ENCODE results near the gene PRDM16. TPM values are rescaled to one million over a fixed set of nuclear protein-coding genes. Genes with fewer than 3 reads are reported as not detected.

PRDM16 gene
- total RNA-seq, 1 experiment from 2014 or later = 0.04 TPM

DNA sequence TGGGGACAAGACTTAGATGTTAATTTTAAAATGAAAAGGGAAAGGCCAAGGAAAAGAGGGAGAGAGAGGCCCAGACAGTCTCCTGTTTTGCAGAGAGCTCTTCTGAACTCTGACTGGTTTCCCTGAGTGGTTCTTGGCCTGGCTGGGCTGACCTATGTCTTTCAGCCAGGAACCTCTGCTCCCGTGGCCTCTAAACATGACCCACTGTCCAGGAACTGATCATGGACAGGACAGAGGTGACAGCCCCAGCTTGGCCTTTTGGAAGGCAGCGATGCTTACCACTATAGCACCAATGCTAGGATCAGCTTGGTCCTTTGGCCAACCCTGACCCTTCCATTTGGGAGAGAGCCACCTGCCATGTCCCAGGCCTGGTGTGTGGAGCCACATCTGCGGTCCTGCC lies 55.2 kb downstream of the PRDM16 start:
- no peaks in the 10 kb centered on the region for H4K20me1 ChIP-seq (ENCODE audit: low read length)
- TF ChIP-seq, protein P1, sequence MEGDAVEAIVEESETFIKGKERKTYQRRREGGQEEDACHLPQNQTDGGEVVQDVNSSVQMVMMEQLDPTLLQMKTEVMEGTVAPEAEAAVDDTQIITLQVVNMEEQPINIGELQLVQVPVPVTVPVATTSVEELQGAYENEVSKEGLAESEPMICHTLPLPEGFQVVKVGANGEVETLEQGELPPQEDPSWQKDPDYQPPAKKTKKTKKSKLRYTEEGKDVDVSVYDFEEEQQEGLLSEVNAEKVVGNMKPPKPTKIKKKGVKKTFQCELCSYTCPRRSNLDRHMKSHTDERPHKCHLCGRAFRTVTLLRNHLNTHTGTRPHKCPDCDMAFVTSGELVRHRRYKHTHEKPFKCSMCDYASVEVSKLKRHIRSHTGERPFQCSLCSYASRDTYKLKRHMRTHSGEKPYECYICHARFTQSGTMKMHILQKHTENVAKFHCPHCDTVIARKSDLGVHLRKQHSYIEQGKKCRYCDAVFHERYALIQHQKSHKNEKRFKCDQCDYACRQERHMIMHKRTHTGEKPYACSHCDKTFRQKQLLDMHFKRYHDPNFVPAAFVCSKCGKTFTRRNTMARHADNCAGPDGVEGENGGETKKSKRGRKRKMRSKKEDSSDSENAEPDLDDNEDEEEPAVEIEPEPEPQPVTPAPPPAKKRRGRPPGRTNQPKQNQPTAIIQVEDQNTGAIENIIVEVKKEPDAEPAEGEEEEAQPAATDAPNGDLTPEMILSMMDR (conservative IDR thresholded peaks at IDR 0.05; ENCODE audit: low read depth, low read length) = no peak
- TF ChIP-seq EZH2 (IDR thresholded peaks at IDR 0.05; ENCODE audit: low read length, unreplicated experiment) (no peak), EZH2phosphoT487 (IDR thresholded peaks at IDR 0.05; ENCODE audit: borderline replicate concordance, low read length) (no peak)
- peaks cover 100% of the 10 kb centered on the region for H3K27me3 ChIP-seq (ENCODE audit: low read length)

GRCh38 chr1:3125078-3125477 lies 56.1 kb downstream of the PRDM16 start:
- DNase-seq (no peak), ATAC-seq (no peak)
- Histone ChIP-seq H3K9me3 (ENCODE audit: low read length) (no peaks in the 10 kb centered on the region), H4K20me1 (ENCODE audit: low read length) (no peaks in the 10 kb centered on the region), H3K4me1 (ENCODE audit: insufficient read depth, low read length) (no peaks in the 10 kb centered on the region), H3K27ac (ENCODE audit: low read length) (no peak overlapping the region), H3K9ac (ENCODE audit: low read length) (no peak overlapping the region), H3F3A (ENCODE audit: low read length, unreplicated experiment) (no peaks in the 10 kb centered on the region), H2AFZ (ENCODE audit: low read length) (no peak overlapping the region), H3K79me2 (ENCODE audit: low read length) (no peaks in the 10 kb centered on the region), H3K9me2 (replicated peaks; ENCODE audit: low read length) (no peaks in the 10 kb centered on the region), H3K4me2 (ENCODE audit: low read length) (no peak overlapping the region), H3K27me3 (ENCODE audit: low read length) (peaks cover 100% of the 10 kb centered on the region), H3K36me3 (ENCODE audit: low read depth, low read length) (no peaks in the 10 kb centered on the region), H3K4me3 (ENCODE audit: low read length) (no peak overlapping the region)
- intact Hi-C loops (cut with micrococcal nuclease) = no loop called here
- TF ChIP-seq EZH2phosphoT487 (IDR thresholded peaks at IDR 0.05; ENCODE audit: borderline replicate concordance, low read length) (no peak), EZH2 (IDR thresholded peaks at IDR 0.05; ENCODE audit: low read length, unreplicated experiment) (no peak)
- TF ChIP-seq, protein P1 (conservative IDR thresholded peaks at IDR 0.05; ENCODE audit: low read depth, low read length) = no peak
- ChIA-PET CTCF (no interaction called here), POLR2A (ENCODE audit: unreplicated experiment) (no interaction called here)
- BruUV-seq (replicated peaks) = no TSS peak

More for the DNA sequence above, 55.2 kb downstream of the PRDM16 start:
- Histone ChIP-seq H3K27ac (ENCODE audit: low read length) (no peak overlapping the region), H3K79me2 (ENCODE audit: low read length) (no peaks in the 10 kb centered on the region), H2AFZ (ENCODE audit: low read length) (no peak overlapping the region), H3K4me1 (ENCODE audit: insufficient read depth, low read length) (no peaks in the 10 kb centered on the region), H3K4me3 (ENCODE audit: low read length) (no peak overlapping the region), H3K9me2 (replicated peaks; ENCODE audit: low read length) (no peaks in the 10 kb centered on the region), H3K9ac (ENCODE audit: low read length) (no peak overlapping the region), H3K36me3 (ENCODE audit: low read depth, low read length) (no peaks in the 10 kb centered on the region), H3F3A (ENCODE audit: low read length, unreplicated experiment) (no peaks in the 10 kb centered on the region), H3K9me3 (ENCODE audit: low read length) (no peaks in the 10 kb centered on the region), H3K4me2 (ENCODE audit: low read length) (no peak overlapping the region)
- POLR2A ChIA-PET (ENCODE audit: unreplicated experiment) = no interaction called here
- ATAC-seq (no peak), DNase-seq (no peak)
- CTCF ChIA-PET = no interaction called here
- intact Hi-C loops (cut with micrococcal nuclease) = no loop called here
- BruUV-seq (replicated peaks) = no TSS peak

DNA sequence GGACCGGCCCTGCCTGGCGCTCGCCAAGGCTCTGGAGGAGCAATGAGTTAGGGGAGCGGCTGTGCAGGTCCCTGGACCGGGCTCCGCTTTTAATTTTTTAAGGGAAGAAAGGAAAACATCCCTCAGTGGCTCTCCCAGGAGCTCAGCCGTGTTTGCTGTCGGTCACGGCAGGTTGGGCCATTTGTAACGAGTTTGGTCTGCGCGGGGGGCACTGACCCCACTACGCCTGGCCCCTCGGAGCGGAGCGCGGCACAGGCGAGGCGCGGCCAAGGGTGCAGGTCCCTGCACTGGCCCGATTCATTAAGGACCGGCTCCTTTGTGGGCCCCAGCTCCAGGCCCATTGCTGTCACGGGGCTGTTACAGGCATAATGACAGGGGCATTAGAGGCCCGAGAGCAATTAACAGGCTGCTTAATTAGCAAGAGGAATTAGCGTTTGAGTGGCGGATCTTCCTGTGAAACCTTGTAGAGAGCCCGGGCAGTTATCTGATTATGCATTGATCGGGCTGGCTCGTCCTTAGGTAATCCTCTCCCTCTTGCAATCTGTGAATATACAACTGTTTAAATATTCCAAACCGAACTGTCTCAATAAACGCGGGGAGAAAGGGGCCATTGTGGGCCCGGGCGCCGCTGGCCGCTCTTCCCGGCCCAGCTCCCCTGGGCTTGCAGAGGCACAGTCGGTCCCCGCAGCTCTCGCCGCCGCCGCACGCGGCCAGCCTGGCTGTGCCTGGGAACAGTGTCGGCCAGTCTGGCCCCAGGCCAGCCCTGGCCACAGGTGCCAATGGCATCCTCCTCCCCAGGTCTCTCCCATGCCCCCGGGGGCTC lies 56.8 kb downstream of the PRDM16 start:
- H3K36me3 ChIP-seq (ENCODE audit: low read depth, low read length) = no peaks in the 10 kb centered on the region
- peaks cover 100% of the 10 kb centered on the region for H3K27me3 ChIP-seq (ENCODE audit: low read length)
- no peak overlapping the region for H3K4me2 ChIP-seq (ENCODE audit: low read length)
- no peaks in the 10 kb centered on the region for H3F3A ChIP-seq (ENCODE audit: low read length, unreplicated experiment)
- POLR2A ChIA-PET (ENCODE audit: unreplicated experiment) = no interaction called here
- intact Hi-C loops (cut with micrococcal nuclease) = no loop called here
- H3K9me3 ChIP-seq (ENCODE audit: low read length) = no peaks in the 10 kb centered on the region
- no TSS peak for BruUV-seq (replicated peaks)
- no peak overlapping the region for H3K9ac ChIP-seq (ENCODE audit: low read length)
- no peak for DNase-seq
- CTCF ChIA-PET = no interaction called here
- no peaks in the 10 kb centered on the region for H3K4me1 ChIP-seq (ENCODE audit: insufficient read depth, low read length)
- no peak overlapping the region for H3K4me3 ChIP-seq (ENCODE audit: low read length)
- H3K79me2 ChIP-seq (ENCODE audit: low read length) = no peaks in the 10 kb centered on the region
- no peak for ATAC-seq
- no peak overlapping the region for H2AFZ ChIP-seq (ENCODE audit: low read length)
- no peak overlapping the region for H3K27ac ChIP-seq (ENCODE audit: low read length)
- no peak for TF ChIP-seq EZH2phosphoT487 (IDR thresholded peaks at IDR 0.05; ENCODE audit: borderline replicate concordance, low read length)
- TF ChIP-seq, protein P1 (conservative IDR thresholded peaks at IDR 0.05; ENCODE audit: low read depth, low read length) = no peak
- no peak for TF ChIP-seq EZH2 (IDR thresholded peaks at IDR 0.05; ENCODE audit: low read length, unreplicated experiment)
- H3K9me2 ChIP-seq (replicated peaks; ENCODE audit: low read length) = no peaks in the 10 kb centered on the region
- no peaks in the 10 kb centered on the region for H4K20me1 ChIP-seq (ENCODE audit: low read length)
